CD4-positive, CD25-positive, alpha-beta regulatory T cell (primary cell): ENCODE results near the gene MLXIP. TPM values are rescaled to one million over a fixed set of nuclear protein-coding genes. Genes with fewer than 3 reads are reported as not detected.

Experiments used
- ATAC-seq, 2 donors: fragments of 150-1000 bp; cut with Tn5 transposase; one replicate each; pipeline ENCODE4 v1.10.0; 2021; ENCODE audit warnings: low read depth in 2 of 2, moderate number of reproducible peaks in 2 of 2, moderate library complexity in 1 of 2
- DNase-seq, 3 donors: peaks; one replicate each; pipeline versions ENCODE4 v3.0.0 to v3.0.0-alpha.2; 2012 to 2022; ENCODE audit warnings: mixed read lengths in 1 of 3
- H3K27ac ChIP-seq: one replicate; pipeline ENCODE4 v1.7.0; 2013; ENCODE audit warnings: mild to moderate bottlenecking, low read length; ENCODE audit not compliant: insufficient read depth, poor library complexity, severe bottlenecking
- H3K27me3 ChIP-seq: one replicate; pipeline ENCODE4 v1.7.0; 2013; ENCODE audit warnings: low read length; ENCODE audit not compliant: control insufficient read depth, insufficient read depth
- H3K36me3 ChIP-seq: one replicate; pipeline ENCODE4 v1.7.0; 2013; ENCODE audit warnings: mild to moderate bottlenecking, low read length, moderate library complexity; ENCODE audit not compliant: control insufficient read depth, insufficient read depth
- H3K4me1 ChIP-seq: 2 replicates; pipeline ENCODE4 v1.7.0; 2013; ENCODE audit warnings: mild to moderate bottlenecking, low read length; ENCODE audit not compliant: insufficient read depth, control insufficient read depth, poor library complexity, severe bottlenecking
- H3K4me3 ChIP-seq: one replicate; pipeline ENCODE4 v1.7.0; 2013; ENCODE audit warnings: low read depth, mild to moderate bottlenecking, low read length, moderate library complexity
- H3K9me3 ChIP-seq, 2 experiments: 1 replicate in 1 of 2; 2 replicates in 1 of 2; pipeline ENCODE4 v1.7.0; 2013; ENCODE audit warnings: low read length in 2 of 2, mild to moderate bottlenecking in 1 of 2, moderate library complexity in 1 of 2; ENCODE audit not compliant: control insufficient read depth in 2 of 2
- H3K27ac Mint-ChIP-seq, 3 donors: one replicate each; pipeline ENCODE4 v1.8.0; 2020 to 2022; ENCODE audit warnings: mild to moderate bottlenecking in 3 of 3, mixed read lengths in 3 of 3, moderate library complexity in 2 of 3
- H3K27me3 Mint-ChIP-seq: one replicate; pipeline ENCODE4 v1.8.0; 2022; ENCODE audit warnings: mild to moderate bottlenecking, mixed read lengths
- H3K36me3 Mint-ChIP-seq: one replicate; pipeline ENCODE4 v1.8.0; 2020; ENCODE audit warnings: mixed read lengths
- H3K4me1 Mint-ChIP-seq, 4 donors: one replicate each; pipeline ENCODE4 v1.8.0; 2020 to 2022; ENCODE audit warnings: mixed read lengths in 4 of 4, mild to moderate bottlenecking in 1 of 4
- H3K4me3 Mint-ChIP-seq, 4 donors: one replicate each; pipeline ENCODE4 v1.8.0; 2020 to 2022; ENCODE audit warnings: mild to moderate bottlenecking in 4 of 4, mixed read lengths in 4 of 4, moderate library complexity in 3 of 4
- H3K9me3 Mint-ChIP-seq, 7 donors: one replicate each; pipeline ENCODE4 v1.8.0; 2020 to 2022; ENCODE audit warnings: mixed read lengths in 7 of 7, mild to moderate bottlenecking in 3 of 7, moderate library complexity in 2 of 7
- polyA plus RNA-seq, 4 donors: library from polyadenylated mRNA; unstranded; fragments of 300-500 nt; fragmentation: Illumina TruSeq; gene quantifications; one replicate each; pipeline ENCODE4 v1.2.3, GENCODE V29; 2021
- total RNA-seq: library from RNA; stranded (reverse); gene quantifications from one replicate; pipeline ENCODE4 v1.2.3, GENCODE V29; 2022

The MLXIP gene, protein sequence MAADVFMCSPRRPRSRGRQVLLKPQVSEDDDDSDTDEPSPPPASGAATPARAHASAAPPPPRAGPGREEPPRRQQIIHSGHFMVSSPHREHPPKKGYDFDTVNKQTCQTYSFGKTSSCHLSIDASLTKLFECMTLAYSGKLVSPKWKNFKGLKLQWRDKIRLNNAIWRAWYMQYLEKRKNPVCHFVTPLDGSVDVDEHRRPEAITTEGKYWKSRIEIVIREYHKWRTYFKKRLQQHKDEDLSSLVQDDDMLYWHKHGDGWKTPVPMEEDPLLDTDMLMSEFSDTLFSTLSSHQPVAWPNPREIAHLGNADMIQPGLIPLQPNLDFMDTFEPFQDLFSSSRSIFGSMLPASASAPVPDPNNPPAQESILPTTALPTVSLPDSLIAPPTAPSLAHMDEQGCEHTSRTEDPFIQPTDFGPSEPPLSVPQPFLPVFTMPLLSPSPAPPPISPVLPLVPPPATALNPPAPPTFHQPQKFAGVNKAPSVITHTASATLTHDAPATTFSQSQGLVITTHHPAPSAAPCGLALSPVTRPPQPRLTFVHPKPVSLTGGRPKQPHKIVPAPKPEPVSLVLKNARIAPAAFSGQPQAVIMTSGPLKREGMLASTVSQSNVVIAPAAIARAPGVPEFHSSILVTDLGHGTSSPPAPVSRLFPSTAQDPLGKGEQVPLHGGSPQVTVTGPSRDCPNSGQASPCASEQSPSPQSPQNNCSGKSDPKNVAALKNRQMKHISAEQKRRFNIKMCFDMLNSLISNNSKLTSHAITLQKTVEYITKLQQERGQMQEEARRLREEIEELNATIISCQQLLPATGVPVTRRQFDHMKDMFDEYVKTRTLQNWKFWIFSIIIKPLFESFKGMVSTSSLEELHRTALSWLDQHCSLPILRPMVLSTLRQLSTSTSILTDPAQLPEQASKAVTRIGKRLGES
- total RNA-seq (83.2 TPM), polyA plus RNA-seq (1 to 10 TPM; 5.0 to 7.9 (median 7.8) TPM)

DNA sequence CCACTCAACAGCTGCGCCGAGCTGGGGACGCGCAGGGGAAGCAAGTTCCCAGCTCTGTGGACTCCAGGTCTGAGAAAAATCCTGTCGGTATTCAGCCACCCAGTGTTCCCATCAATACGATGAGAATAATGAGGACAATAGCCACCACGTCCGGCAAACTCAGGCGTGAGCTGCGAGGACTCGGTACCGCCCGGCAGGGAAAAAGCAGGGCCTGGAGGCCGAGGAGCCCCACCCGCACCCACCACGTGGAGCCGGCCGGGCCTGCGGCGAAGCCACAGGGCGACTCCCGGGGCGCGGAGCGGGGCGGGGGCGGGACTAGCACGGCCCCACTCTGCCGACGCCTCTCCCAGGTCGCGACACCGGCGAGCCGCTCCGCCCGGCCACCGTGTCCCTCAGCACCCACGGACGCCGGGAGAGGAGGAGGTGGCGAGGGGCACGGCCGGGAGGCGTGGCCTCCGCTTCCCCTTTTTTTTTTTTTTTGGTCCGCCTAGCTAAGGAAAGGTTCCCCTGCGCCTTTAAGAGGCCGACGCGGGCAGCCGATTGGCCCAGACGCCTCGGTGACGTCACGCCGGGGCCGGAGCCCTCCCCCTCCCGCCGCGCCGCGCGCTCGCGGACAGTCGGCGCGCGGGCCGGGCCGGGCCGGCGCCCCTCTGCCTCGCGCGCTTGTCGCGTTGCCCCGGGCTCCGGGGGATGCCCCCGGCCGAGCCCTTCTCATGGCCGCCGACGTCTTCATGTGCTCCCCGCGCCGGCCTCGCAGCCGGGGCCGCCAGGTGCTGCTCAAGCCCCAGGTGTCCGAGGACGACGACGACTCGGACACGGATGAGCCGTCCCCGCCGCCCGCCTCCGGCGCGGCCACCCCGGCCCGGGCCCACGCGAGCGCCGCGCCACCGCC, at the start of gene MLXIP:
Gene MLXIP (plus strand): TSS at position 616 of the 892 bp plus-strand sequence. CDS start 98 bp downstream, at position 714.
- peaks cover 5% of the 10 kb centered on the region for H3K27me3 Mint-ChIP-seq
- H3K4me3 Mint-ChIP-seq: peak within 1 kb of the TSS; percentile 88 to 99 (median 98)
- Histone ChIP-seq H3K9me3 (no peaks in the 10 kb centered on the region), H3K27ac (peak within 1 kb of the TSS; percentile 73), H3K4me1 (peaks cover 48% of the 10 kb centered on the region), H3K4me3 (peak within 1 kb of the TSS; percentile 88), H3K36me3 (no peaks in the 10 kb centered on the region), H3K27me3 (no peaks in the 10 kb centered on the region)
- peaks cover 3% of the 10 kb centered on the region for H3K36me3 Mint-ChIP-seq
- H3K9me3 Mint-ChIP-seq: peaks cover 0 to 1% (median 0%) of the 10 kb centered on the region in 7 donors
- H3K27ac Mint-ChIP-seq: peak within 1 kb of the TSS; percentile 92 to 97 (median 93)
- peak; percentile 77 to 85 for ATAC-seq
- peaks cover 7 to 44% (median 33%) of the 10 kb centered on the region in 4 donors for H3K4me1 Mint-ChIP-seq
- DNase-seq: peak; percentile 84 to 91 (median 86)

DNA sequence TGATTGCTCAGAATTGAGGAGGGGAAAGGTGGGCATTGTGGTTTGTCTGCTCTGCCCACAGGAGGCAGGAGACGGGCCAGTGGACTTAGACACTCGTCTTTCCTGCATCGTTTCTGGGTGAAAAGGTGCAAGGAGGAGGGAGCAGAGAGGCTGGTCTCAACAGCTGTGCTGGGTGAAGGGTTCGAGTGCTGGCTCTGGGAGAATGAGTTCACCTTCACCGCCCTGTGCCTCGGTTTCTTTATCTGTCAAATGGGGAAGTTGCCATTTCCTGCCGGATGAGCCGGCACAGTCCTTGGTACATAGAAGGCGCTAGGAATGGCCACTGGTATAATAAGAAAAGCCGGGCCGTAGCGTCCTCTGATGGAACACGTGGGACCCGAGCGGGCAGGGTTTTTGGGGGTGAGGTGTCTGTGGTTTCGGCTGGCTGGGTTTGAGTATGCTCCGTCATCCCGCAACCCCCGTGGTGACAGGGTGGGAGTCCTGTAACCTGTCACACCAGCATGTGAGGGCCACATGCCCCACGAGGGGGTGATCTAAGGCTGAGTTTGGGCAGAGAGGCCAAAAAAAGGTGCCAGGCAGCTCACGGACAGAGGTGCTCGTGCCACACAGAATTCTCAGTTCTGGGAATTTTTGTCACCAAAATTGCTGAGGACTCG, 49.5 kb upstream of the MLXIP start:
- no peak overlapping the region for H3K4me3 Mint-ChIP-seq
- no peaks in the 10 kb centered on the region for H3K36me3 Mint-ChIP-seq
- no peak for DNase-seq
- Histone ChIP-seq H3K4me1 (no peaks in the 10 kb centered on the region), H3K9me3 (no peaks in the 10 kb centered on the region), H3K36me3 (no peaks in the 10 kb centered on the region), H3K27ac (no peak overlapping the region), H3K27me3 (no peaks in the 10 kb centered on the region), H3K4me3 (no peak overlapping the region)
- peaks cover 0 to 2% (median 0%) of the 10 kb centered on the region in 4 donors for H3K4me1 Mint-ChIP-seq
- peaks cover 28% of the 10 kb centered on the region for H3K27me3 Mint-ChIP-seq
- H3K9me3 Mint-ChIP-seq: no peaks in the 10 kb centered on the region
- no peak for ATAC-seq
- no peak overlapping the region for H3K27ac Mint-ChIP-seq

DNA sequence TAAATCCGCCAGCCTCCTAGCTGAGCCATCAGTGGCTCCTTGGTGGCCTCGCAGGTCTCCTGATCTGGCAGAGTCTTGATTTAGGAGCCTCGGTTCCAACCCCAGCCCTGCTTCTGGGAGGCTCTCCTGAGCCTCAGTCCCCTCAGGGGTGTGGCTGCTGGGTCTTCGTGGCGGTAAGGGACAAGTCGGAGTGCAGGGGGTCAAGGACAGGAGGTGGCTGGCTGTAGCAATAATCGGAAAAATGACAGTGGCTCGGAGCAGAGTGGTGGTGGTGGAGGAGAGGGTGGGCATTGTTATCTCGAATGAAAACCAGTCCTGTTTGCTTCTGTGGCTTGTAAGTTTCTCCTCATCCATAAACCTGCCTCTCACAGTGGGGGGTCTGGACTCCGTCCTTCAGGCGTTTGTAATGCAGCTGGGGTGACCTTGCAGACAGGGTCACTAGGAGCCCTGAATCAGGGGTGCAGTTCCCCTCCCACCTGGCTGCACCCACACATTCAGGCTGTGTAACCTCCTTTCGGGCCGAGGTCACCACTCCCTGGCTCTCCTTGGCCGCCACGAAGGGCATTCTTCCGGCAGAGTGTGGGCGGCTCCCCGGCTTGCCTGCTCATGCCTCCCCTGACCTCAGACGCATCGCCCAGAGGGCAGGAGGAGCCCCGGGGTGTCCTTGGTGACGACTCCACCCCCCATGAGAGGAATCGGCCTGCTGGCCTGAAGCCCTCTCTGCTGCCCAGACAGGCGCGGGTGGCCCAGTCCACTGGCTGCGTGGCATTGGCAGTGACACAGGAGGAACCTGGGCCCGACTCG, 48.7 kb upstream of the MLXIP start:
- DNase-seq (no peak), ATAC-seq (no peak)
- no peaks in the 10 kb centered on the region for H3K9me3 ChIP-seq
- no peak overlapping the region for H3K4me3 ChIP-seq
- H3K36me3 Mint-ChIP-seq: no peaks in the 10 kb centered on the region
- H3K27me3 Mint-ChIP-seq: peaks cover 23% of the 10 kb centered on the region
- H3K27me3 ChIP-seq: no peaks in the 10 kb centered on the region
- peaks cover 0 to 2% (median 0%) of the 10 kb centered on the region in 4 donors for H3K4me1 Mint-ChIP-seq
- no peak overlapping the region for H3K4me3 Mint-ChIP-seq
- H3K36me3 ChIP-seq: no peaks in the 10 kb centered on the region
- no peaks in the 10 kb centered on the region for H3K9me3 Mint-ChIP-seq
- no peak overlapping the region for H3K27ac ChIP-seq
- H3K27ac Mint-ChIP-seq: no peak overlapping the region
- no peaks in the 10 kb centered on the region for H3K4me1 ChIP-seq

DNA sequence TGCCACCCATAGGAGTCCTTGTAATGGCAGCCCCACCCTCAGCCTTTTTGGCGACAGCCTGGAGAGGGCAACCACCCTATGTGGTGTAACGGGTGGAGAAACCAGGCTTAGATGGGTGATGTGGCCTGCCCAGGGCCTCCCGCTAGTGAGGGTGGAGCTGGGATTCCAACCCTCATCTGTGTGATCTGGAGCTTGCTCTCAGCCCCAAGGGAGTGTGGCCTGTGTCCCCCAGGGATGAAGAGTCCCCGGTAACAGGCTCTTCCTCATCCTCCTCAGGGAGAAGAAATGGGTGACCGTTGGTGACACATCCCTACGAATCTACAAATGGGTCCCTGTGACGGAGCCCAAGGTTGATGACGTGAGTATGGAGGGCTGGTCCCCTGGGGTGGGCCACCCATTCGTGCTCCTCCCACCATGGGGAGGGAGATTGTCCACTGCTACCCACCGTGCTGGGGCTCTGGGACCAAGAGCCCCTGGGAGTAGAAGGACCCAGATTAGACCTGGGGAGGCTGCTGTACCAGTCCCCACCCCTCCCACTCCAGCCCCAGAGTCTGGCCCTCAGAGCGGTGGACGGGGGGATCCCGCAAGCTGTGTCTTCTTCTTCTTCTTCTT, 48.0 kb upstream of the MLXIP start:
- Mint-ChIP-seq H3K36me3 (no peaks in the 10 kb centered on the region), H3K27me3 (peaks cover 23% of the 10 kb centered on the region), H3K9me3 (no peaks in the 10 kb centered on the region), H3K4me1 (peaks cover 0 to 2% (median 0%) of the 10 kb centered on the region in 4 donors), H3K4me3 (no peak overlapping the region), H3K27ac (no peak overlapping the region)
- no peaks in the 10 kb centered on the region for H3K36me3 ChIP-seq
- DNase-seq: no peak
- no peaks in the 10 kb centered on the region for H3K9me3 ChIP-seq
- H3K4me3 ChIP-seq: no peak overlapping the region
- no peak for ATAC-seq
- H3K27ac ChIP-seq: no peak overlapping the region
- H3K27me3 ChIP-seq: no peaks in the 10 kb centered on the region
- no peaks in the 10 kb centered on the region for H3K4me1 ChIP-seq

DNA sequence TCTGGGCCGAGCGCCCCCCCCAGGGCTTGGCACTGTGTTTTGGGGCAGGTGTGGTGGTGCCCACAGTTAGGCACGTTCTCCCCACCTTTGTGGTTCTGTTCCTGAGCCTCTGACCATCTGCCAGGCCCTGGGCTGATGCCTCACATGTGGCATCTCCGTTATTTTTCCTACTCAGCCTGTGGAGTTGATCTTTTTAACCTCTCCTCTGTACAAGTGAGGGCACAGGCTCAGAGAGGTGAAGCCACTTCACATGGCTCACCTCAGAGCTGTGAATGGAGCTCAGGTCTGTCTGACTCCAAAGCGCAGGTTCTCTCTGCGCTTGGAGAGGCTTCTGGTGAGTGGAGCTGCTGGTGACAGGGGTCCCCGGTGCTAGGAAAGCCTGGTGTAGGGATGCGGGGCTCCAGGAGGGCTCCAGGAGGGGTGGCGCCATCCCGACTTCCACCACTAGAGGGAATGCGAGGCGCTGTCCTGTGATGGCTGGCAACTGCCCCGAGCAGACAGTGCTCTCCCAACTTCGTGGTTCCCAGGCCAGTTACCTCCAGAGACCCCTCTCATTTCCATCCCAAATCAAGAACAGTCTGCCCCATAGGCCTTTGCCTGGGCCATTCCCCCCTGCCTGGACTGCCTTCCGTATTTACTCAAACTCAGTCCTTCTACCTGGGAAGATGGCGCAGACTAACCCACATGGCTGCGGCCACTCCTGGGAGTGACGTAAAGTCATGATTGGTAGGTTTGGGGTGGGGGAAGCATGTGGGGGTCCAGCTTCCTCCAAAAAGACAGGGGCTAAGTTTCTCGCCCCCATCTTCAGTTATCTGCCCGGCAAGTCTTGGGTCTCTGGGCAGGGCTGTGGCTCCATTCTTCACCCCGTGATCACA, 47.0 kb upstream of the MLXIP start:
- no peaks in the 10 kb centered on the region for H3K27me3 ChIP-seq
- H3K27ac Mint-ChIP-seq: no peak overlapping the region
- DNase-seq: peak in 2 of 3 donors; percentile 8 to 31
- H3K9me3 ChIP-seq: no peaks in the 10 kb centered on the region
- no peaks in the 10 kb centered on the region for H3K36me3 Mint-ChIP-seq
- peaks cover 0 to 2% (median 0%) of the 10 kb centered on the region in 7 donors for H3K9me3 Mint-ChIP-seq
- H3K36me3 ChIP-seq: no peaks in the 10 kb centered on the region
- no peak overlapping the region for H3K4me3 Mint-ChIP-seq
- no peak overlapping the region for H3K27ac ChIP-seq
- H3K27me3 Mint-ChIP-seq: peaks cover 20% of the 10 kb centered on the region
- H3K4me1 Mint-ChIP-seq: no peaks in the 10 kb centered on the region
- no peak overlapping the region for H3K4me3 ChIP-seq
- peak in 1 of 2 donors; percentile 42 for ATAC-seq
- H3K4me1 ChIP-seq: no peaks in the 10 kb centered on the region

DNA sequence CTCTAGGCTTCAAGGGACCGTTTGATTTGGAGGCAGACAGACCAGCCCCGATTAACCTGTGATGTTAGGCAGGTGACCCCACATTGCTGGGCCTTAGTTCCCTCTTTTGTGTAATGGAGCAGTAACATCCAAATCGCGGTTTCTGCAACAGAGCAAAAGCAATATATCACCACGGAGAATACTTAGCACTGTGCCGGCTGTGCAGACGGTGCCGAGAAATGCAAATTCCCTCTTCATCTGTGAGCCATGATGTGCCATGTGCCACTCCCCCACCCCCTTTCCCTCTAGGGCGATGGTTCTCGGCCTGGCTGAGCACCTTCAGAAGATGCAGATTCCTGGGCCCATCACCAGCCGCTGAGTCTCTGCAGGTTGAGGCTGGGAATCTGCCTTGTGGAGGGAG, 46.0 kb upstream of the MLXIP start:
- Histone ChIP-seq H3K9me3 (no peaks in the 10 kb centered on the region), H3K27me3 (no peaks in the 10 kb centered on the region), H3K4me3 (no peak overlapping the region), H3K4me1 (no peaks in the 10 kb centered on the region), H3K36me3 (no peaks in the 10 kb centered on the region), H3K27ac (no peak overlapping the region)
- no peak overlapping the region for H3K27ac Mint-ChIP-seq
- H3K27me3 Mint-ChIP-seq: peaks cover 11% of the 10 kb centered on the region
- peaks cover 0 to 2% (median 0%) of the 10 kb centered on the region in 7 donors for H3K9me3 Mint-ChIP-seq
- H3K4me1 Mint-ChIP-seq: no peaks in the 10 kb centered on the region
- no peak overlapping the region for H3K4me3 Mint-ChIP-seq
- no peak for DNase-seq
- H3K36me3 Mint-ChIP-seq: no peaks in the 10 kb centered on the region
- no peak for ATAC-seq
